Fibroblast of upper back skin (primary cell): ENCODE results near the gene BEAN1.
A peak's percentile ranks its signal among the peaks of the same experiment; 100 is the strongest.

Experiments used
- DNase-seq: peaks from one replicate; pipeline ENCODE4 v3.0.0-alpha.2; 2013

The BEAN1 gene

GRCh38 chr16:66397736-66398433, 29.2 kb upstream of the BEAN1 start:
- no peak for DNase-seq

GRCh38 chr16:66399031-66399430, 28.1 kb upstream of the BEAN1 start:
- no peak for DNase-seq

DNA sequence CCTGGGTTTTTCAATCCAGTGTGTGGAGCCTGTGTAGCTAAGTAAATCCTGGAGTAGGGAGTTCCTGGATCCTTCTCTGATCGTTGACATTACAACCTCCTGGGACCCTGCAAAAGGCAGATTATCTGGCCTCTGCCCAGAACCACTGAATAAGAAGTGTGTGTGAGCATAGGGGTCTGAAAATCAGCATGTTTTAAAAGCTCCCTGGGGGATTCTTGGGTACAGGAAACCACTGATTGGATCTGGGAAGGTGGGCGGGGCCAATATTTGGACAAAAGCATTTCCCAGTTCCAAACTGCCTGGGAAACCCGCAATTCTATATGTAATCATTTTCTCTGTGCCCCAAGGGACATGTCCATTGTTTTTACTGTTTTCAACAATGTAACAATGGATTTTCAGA, 27.2 kb upstream of the BEAN1 start:
- DNase-seq = peak; percentile 35

DNA sequence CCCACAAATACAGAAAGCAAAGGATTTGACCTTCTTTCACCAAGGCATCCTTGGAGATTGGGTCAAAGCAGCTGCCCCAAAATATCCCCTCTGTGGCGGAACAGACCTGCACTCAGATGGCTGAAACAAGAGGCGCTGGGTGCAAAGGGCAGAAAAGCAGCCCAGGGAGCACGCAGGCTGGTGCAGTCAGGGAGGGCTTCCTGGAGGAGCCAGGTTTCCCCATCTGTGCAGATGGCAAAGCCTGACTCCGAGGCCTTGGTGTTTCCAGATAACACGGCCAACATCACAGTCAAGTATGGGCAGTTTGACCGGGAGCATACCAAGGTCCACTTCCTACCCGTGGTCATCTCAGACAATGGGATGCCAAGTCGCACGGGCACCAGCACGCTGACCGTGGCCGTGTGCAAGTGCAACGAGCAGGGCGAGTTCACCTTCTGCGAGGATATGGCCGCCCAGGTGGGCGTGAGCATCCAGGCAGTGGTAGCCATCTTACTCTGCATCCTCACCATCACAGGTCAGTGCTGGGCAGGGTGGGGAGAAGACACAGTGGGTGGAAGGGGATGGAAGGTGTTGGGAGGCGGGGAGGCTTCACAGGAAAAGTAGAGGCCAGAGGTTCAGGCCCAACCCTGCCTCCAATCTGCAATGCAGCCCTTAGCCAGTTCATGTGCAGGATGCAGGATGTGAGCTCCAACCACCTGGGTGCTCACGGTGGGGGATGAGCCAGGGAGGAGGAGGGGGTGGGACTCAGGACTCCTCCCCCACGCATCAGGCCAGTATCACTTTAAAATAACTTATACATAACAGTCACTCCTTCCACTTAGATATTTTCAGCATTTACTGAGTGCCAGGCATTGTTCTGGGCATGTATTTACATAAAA, 26.4 kb upstream of the BEAN1 start:
- no peak for DNase-seq

DNA sequence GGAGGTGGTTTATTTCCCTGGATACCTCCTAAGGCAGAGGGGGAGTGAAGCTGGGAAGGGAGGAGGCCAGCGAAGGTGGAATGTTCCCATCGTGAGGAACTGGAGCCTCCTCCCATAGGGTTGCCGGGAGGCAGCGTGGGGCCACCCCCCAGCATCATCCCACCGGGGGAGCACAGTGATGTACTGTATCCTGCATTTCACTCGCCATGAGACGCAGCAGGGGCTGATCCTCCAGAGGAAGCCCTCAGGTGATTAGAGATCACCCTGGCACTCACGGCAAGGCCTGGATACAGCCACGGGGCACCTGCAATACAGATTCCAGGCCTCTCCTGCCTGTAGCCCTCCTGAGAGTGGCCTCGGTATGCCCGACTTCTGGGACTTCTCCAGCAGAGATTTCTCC, 25.5 kb upstream of the BEAN1 start:
- DNase-seq = no peak

DNA sequence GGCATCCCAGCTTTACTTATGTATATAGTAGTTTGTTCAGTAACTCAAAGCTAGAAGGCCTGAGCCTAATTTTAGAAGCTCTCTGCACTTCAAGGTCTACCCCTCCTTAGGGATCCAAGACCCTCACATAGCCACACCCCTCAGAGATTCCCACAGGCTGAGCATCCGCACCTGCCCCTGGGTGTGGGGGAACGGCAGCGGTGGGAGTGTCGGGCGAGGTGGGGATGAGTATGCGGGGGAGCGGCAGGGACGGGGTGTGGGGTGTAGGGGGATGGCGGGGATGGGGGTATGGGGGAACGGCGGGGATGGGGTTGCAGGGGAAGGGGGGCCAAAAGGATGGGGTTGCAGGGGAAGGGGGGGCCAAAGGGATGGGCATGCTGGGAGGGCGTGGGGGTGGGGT, 24.9 kb upstream of the BEAN1 start:
- no peak for DNase-seq

- no peak for DNase-seq
Measured at GRCh38 chr16:66402591-66403230, 24.4 kb upstream of the BEAN1 start.

GRCh38 chr16:66403531-66404145, 23.5 kb upstream of the BEAN1 start:
- DNase-seq = no peak

DNA sequence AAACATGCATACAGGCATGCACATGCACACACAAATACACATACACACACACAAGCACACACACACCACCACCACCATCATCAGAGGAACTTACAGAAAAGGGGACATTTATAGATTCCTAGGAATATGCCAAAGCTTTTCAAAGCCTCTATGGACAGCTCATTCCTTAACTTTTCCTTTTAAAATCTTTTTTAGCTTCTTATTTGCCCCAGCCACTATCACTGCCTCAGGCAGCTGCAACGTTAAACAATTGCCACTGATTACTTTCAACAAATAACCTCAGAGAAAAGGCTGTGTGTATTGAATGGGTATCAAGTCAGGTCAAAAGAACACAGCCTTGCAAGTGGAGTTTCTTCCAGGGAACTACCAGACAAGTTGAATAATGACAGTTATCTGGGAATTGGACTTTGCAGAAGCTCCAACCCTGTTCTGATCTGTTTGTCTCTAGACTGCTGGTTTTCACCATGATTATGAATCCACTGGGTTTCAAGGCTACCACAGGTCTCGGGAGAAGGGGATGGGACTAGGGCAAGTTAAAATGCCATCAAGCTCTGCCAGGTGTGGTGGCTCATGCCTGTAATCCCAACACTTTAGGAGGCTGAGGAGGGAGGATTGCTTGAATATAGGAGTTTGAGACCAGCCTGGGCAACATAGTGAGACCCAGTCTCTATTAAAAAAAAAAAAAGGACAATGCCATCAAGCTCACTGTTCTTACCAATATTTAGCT, 21.9 kb upstream of the BEAN1 start:
- DNase-seq = no peak

DNA sequence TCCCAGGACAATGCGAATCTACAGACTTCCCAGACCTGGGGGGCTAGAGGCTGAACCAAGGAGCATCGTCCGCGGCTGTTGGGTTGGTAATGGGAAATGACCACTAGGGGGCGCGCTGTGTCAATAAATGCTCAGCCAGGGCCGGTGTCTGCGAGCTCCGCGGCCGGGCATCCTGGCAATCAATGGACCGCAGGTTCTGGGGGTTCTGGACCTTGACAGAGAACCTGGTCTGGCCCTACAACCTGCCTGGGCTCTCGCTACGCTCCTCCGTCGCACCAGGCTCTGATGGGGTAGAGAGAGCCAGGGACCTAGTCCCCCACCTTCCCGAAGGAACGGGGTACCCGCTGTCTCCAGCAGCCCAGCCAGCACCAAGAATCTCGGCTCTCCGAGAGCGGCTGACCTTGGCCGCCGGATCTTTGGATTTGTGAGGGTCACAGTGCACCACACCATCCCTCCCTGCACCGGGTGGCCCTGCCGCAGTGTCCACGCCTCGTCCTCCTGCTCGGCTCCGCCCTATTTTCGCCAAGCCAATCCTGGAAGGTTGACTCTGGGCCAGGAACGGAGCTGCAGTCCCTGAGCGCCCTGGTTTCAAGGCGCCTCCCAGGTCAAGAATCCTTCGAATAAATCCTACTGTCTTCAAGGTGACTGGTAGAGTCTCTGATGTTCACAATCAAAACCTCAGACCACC, 20.4 kb upstream of the BEAN1 start:
- peak; percentile 61 for DNase-seq

GRCh38 chr16:66408163-66409048, 18.7 kb upstream of the BEAN1 start:
- peak; percentile 60 for DNase-seq

GRCh38 chr16:66409156-66409555, 17.9 kb upstream of the BEAN1 start:
- peak; percentile 83 for DNase-seq

GRCh38 chr16:66412182-66412581, 14.9 kb upstream of the BEAN1 start:
- DNase-seq = no peak

DNA sequence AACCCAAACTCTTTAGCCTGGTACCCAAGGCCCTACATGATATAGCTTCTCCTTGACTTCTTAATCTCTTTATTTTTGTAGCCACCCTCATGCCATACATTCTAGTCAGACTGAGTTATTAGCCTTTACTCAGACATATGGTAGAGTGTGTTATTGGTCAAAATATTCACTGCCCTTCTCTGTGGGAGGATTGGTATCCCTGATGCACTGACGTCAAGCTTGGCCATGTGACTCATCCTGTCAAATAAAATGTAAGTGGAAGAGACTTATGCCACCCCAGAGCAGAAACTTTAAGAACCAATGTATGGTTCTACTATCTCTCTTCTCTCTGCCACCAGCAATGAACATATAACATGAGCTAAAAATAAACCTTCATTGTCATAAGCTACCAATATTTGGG, 12.2 kb upstream of the BEAN1 start:
- peak; percentile 54 for DNase-seq

- DNase-seq = no peak
Measured at GRCh38 chr16:66416136-66416535, 11.0 kb upstream of the BEAN1 start.

DNA sequence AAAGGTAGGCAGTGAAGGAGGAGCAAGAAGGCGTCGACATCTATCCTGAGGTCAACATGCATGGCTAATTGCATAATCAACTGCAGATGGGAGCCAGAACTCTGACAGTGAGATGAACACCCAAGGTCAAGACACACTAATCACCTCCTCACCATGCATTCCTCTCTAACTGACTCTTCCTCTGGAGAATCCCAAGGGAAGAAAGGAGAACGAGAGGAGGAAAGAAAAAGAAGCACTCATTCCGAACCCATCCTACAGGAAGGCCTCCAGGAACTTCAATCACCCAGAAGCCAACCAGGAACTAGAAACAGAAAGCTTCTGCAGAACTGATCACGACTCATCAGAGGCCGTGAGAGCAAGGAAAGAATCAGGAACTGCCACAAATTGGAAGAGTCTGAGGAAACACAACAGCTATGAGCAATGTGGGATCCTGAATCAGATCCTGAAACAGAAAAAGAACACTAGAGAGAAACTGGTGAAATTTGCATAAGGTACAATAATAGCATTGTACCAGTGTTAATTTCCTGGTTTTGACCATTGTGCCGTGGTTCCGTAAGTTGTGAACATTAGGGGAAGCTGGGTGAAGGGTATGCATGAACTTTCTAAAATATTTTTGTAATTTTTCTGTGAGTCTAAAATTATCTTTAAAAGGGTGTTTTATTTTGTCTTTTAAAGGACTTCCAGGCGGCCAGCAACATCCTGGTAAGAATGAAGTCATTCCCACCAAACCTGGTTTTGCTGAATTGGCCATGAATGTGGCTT, 10.0 kb upstream of the BEAN1 start:
- peak; percentile 88 for DNase-seq

DNA sequence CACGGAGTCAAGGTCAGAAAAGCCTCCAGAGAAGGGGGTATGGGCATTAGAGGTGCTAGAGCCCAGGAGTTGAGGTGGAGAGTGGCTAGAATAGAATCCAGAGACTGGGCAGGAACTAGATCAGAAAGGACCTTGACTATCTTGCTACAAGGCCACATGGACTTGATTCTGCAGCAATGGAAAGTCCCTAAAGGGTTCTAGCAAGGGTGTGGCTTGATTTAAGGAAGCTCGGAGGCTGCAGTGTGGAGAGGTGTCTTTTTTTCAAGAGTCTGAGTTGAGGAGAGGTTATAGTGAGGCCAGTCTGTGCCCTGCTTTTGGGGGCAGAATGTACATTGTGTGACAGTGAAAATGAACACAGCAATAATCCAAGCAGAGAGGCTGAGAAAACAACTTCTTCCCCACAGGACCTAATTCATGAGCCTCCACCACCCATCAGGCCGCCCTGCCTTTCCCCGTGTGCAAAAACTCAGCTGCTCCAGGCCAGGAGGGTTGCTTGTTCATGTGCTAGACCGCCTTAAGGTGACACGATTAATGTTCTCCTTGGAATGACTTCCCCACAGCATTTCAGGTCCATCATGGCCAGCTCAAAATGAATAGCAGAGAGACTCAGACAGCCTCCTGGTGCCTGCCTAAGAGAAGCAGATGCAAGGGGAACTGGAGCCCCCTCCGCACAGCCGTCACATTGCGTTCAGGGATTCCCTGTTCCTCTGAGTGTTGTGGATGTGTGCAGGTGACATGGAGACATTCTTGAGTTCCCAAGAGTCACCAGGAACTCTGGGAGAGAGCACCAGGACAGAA, 8.7 kb upstream of the BEAN1 start:
- no peak for DNase-seq

DNA sequence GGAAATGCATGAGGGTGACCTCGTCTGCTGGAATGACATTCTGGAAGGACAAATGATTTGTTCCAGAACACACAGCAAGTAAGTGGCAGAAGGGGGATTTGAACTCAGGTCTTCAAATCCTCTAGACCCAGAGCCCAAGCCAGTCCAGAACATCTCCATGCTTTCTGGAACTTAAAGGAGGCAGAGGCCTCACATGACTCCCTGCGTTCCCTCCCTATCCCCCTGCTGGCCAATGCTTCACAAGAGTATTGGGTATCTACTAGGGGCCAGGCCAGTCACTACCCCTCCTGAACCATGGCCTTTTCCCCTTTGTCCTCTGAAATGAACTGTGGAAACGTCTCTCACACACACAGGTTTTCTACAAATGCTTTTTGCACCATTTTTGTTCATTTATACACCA, 7.6 kb upstream of the BEAN1 start:
- DNase-seq = no peak

GRCh38 chr16:66420396-66420795, 6.7 kb upstream of the BEAN1 start:
- no peak for DNase-seq
